DOHH2 (cell line): ENCODE measurements around the gene SLC50A1.

Experiments
- H3F3A ChIP-seq: fragments of 200-600 bp; sonication (generic), shearing (Covaris generic); 2 replicates; pipeline ENCODE4 v1.6.0; 2016; ENCODE audit warnings: antibody characterized with exemption, mild to moderate bottlenecking; ENCODE audit not compliant: control insufficient read depth, insufficient read depth
- H3K27ac ChIP-seq: fragments of 200-600 bp; sonication (generic); 2 replicates; pipeline ENCODE4 v1.5.1; 2014; ENCODE audit warnings: low read depth, mild to moderate bottlenecking, low read length, moderate library complexity
- H3K27me3 ChIP-seq: fragments of 200-600 bp; sonication (generic); 2 replicates; pipeline ENCODE4 v1.6.1; 2014; ENCODE audit warnings: mild to moderate bottlenecking, low read length, mixed read lengths; ENCODE audit not compliant: control insufficient read depth
- H3K36me3 ChIP-seq: fragments of 200-600 bp; sonication (generic); 2 replicates; pipeline ENCODE4 v1.6.1; 2014; ENCODE audit warnings: mild to moderate bottlenecking, low read length, moderate library complexity, mixed read lengths; ENCODE audit not compliant: control insufficient read depth
- H3K4me1 ChIP-seq: fragments of 200-600 bp; sonication (generic); 2 replicates; pipeline ENCODE4 v1.6.1; 2014; ENCODE audit warnings: mild to moderate bottlenecking, low read length, mixed read lengths; ENCODE audit not compliant: control insufficient read depth
- H3K4me2 ChIP-seq: fragments of 200-600 bp; sonication (generic); 2 replicates; pipeline ENCODE4 v1.6.0; 2014; ENCODE audit warnings: mild to moderate bottlenecking, low read length, moderate library complexity
- H3K4me3 ChIP-seq: fragments of 200-600 bp; sonication (generic); 2 replicates; pipeline ENCODE4 v1.5.1; 2014; ENCODE audit warnings: mild to moderate bottlenecking, low read length, mixed read lengths
- H3K79me2 ChIP-seq: fragments of 200-600 bp; sonication (generic); 2 replicates; pipeline ENCODE4 v1.6.1; 2014; ENCODE audit warnings: mild to moderate bottlenecking, low read length, mixed read lengths; ENCODE audit not compliant: control insufficient read depth
- H3K9me2 ChIP-seq: fragments of 200-600 bp; sonication (generic); replicated peaks from 2 replicates; pipeline ENCODE4 v1.6.1; 2014; ENCODE audit warnings: mild to moderate bottlenecking, low read length, mixed read lengths; ENCODE audit not compliant: control insufficient read depth
- H3K9me3 ChIP-seq: fragments of 200-600 bp; sonication (generic); 2 replicates; pipeline ENCODE4 v1.6.1; 2014; ENCODE audit warnings: antibody characterized with exemption, low read length, mixed read lengths; ENCODE audit not compliant: control insufficient read depth, insufficient read depth
- H4K20me1 ChIP-seq: fragments of 200-600 bp; sonication (generic); 2 replicates; pipeline ENCODE4 v1.6.0; 2014; ENCODE audit warnings: low read depth, mild to moderate bottlenecking, antibody characterized with exemption, low read length, moderate library complexity; ENCODE audit not compliant: control insufficient read depth, insufficient read depth
- CTCF ChIP-seq: fragments of 200-600 bp; sonication (generic); IDR thresholded peaks from one replicate; pipeline ENCODE4 v1.5.1; 2014; ENCODE audit warnings: antibody characterized with exemption, mild to moderate bottlenecking, low read depth, low read length; ENCODE audit not compliant: poor library complexity, severe bottlenecking
- EZH2phosphoT487 ChIP-seq: fragments of 200-600 bp; sonication (generic); IDR thresholded peaks from 2 replicates; pipeline ENCODE4 v1.6.1; 2017; ENCODE audit warnings: borderline replicate concordance, mild to moderate bottlenecking, antibody characterized with exemption, low read length, moderate library complexity, mixed read lengths

SLC50A1 gene

GRCh38 chr1:155128755-155129473, 6.7 kb upstream of the SLC50A1 start:
- H4K20me1 ChIP-seq = no peaks in the 10 kb centered on the region
- no peaks in the 10 kb centered on the region for H3K79me2 ChIP-seq
- no peak overlapping the region for H3K4me3 ChIP-seq
- H3K4me1 ChIP-seq = peaks cover 25% of the 10 kb centered on the region
- H3F3A ChIP-seq = no peaks in the 10 kb centered on the region
- H3K36me3 ChIP-seq = no peaks in the 10 kb centered on the region
- no peak overlapping the region for H3K4me2 ChIP-seq
- no peak for TF ChIP-seq CTCF
- no peak for TF ChIP-seq EZH2phosphoT487
- H3K27ac ChIP-seq = no peak overlapping the region
- peaks cover 56% of the 10 kb centered on the region for H3K27me3 ChIP-seq
- H3K9me2 ChIP-seq = no peaks in the 10 kb centered on the region
- no peaks in the 10 kb centered on the region for H3K9me3 ChIP-seq

- H3K9me3 ChIP-seq = no peaks in the 10 kb centered on the region
- no peak overlapping the region for H3K27ac ChIP-seq
- no peaks in the 10 kb centered on the region for H3K9me2 ChIP-seq
- H3K4me1 ChIP-seq = peaks cover 35% of the 10 kb centered on the region
- peaks cover 43% of the 10 kb centered on the region for H3K27me3 ChIP-seq
- no peaks in the 10 kb centered on the region for H4K20me1 ChIP-seq
- TF ChIP-seq CTCF (no peak), EZH2phosphoT487 (no peak)
- no peak overlapping the region for H3K4me3 ChIP-seq
- no peaks in the 10 kb centered on the region for H3F3A ChIP-seq
- peaks cover 7% of the 10 kb centered on the region for H3K79me2 ChIP-seq
- H3K36me3 ChIP-seq = peaks cover 2% of the 10 kb centered on the region; the same call in 1 of the 2 replicates
- no peak overlapping the region for H3K4me2 ChIP-seq
Measured at GRCh38 chr1:155130272-155131006, 5.2 kb upstream of the SLC50A1 start.

GRCh38 chr1:155131285-155131684, 4.4 kb upstream of the SLC50A1 start:
- no peak overlapping the region for H3K4me2 ChIP-seq
- H3K79me2 ChIP-seq = peaks cover 12% of the 10 kb centered on the region
- H3K9me3 ChIP-seq = no peaks in the 10 kb centered on the region
- H3K27ac ChIP-seq = no peak overlapping the region
- H3F3A ChIP-seq = no peaks in the 10 kb centered on the region
- H3K27me3 ChIP-seq = peaks cover 35% of the 10 kb centered on the region
- H3K4me1 ChIP-seq = peaks cover 35% of the 10 kb centered on the region
- no peaks in the 10 kb centered on the region for H4K20me1 ChIP-seq
- H3K36me3 ChIP-seq = peaks cover 2% of the 10 kb centered on the region; the same call in 1 of the 2 replicates
- no peaks in the 10 kb centered on the region for H3K9me2 ChIP-seq
- no peak overlapping the region for H3K4me3 ChIP-seq
- TF ChIP-seq CTCF (no peak), EZH2phosphoT487 (no peak)
